A204.1 (cell line): ENCODE measurements around the gene MAP3K12.

Experiments used
- FAIRE-seq: peaks from 2 replicates; lab custom pipeline; 2012; peaks lifted over from hg19 to GRCh38; lab: Jason Lieb, UNC

The MAP3K12 gene

DNA sequence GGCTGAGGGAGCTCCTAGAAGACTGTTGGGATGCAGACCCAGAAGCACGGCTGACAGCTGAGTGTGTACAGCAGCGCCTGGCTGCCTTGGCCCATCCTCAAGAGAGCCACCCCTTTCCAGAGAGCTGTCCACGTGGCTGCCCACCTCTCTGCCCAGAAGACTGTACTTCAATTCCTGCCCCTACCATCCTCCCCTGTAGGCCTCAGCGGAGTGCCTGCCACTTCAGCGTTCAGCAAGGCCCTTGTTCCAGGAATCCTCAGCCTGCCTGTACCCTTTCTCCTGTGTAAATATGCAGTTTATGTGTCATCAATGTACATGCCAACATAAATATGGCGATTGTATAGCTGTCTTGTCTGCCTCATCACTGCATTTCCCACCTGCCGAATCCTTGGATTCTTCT, 68.1 kb downstream of the MAP3K12 start:
- FAIRE-seq: no peak

DNA sequence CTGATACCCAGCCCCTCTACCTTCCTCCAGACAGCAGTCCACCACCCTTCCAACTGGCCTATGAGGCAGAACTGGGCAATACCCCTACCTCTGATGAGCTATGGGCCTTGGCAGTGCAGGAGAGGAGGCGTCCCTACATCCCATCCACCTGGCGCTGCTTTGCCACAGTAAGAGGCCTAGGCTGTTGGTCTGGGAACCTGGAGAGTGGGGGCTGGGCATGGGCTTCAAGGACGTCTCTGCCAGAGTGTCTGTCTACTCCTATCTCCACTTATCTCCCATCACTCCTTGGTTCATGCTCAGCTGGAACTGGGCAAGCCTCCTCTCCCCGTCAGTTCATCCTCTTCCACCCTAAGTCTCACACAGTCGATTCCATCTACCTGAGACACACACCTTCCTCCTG, 69.1 kb downstream of the MAP3K12 start:
- no peak for FAIRE-seq
